HG02610 (cell line): ENCODE measurements around the gene UVSSA.

Experiments used
- ATAC-seq: cut with Tn5 transposase; IDR thresholded peaks from one replicate; pipeline ENCODE4 v1.9.1; 2021; ENCODE audit warnings: mild to moderate bottlenecking, moderate library complexity; ENCODE audit not compliant: unreplicated experiment

UVSSA gene

GRCh38 chr4:1348014-1348513 is 1.1 kb downstream of the UVSSA start:
- no peak for ATAC-seq

GRCh38 chr4:1348746-1349145 is 1.7 kb downstream of the UVSSA start:
- ATAC-seq = no peak

- ATAC-seq = no peak
These were observed 2.6 kb downstream of the UVSSA start for GRCh38 chr4:1349359-1350168.

GRCh38 chr4:1350169-1350520 is 3.1 kb downstream of the UVSSA start:
- no peak for ATAC-seq

- ATAC-seq = peak; percentile 24
These were observed 5.0 kb downstream of the UVSSA start for GRCh38 chr4:1351854-1352566.

GRCh38 chr4:1352567-1352900 is 5.5 kb downstream of the UVSSA start:
- no peak for ATAC-seq

- no peak for ATAC-seq
These were observed 6.4 kb downstream of the UVSSA start for GRCh38 chr4:1353186-1354055.

- ATAC-seq = no peak
These were observed 7.4 kb downstream of the UVSSA start for GRCh38 chr4:1354136-1354982.

GRCh38 chr4:1354983-1355275 is 7.9 kb downstream of the UVSSA start:
- ATAC-seq = no peak

- no peak for ATAC-seq
These were observed 8.4 kb downstream of the UVSSA start for GRCh38 chr4:1355378-1355777.

GRCh38 chr4:1356181-1356998 is 9.4 kb downstream of the UVSSA start:
- no peak for ATAC-seq

GRCh38 chr4:1357356-1358248 is 10.6 kb downstream of the UVSSA start:
- ATAC-seq = no peak

GRCh38 chr4:1358421-1359143 is 11.6 kb downstream of the UVSSA start:
- ATAC-seq = no peak

- ATAC-seq = no peak
These were observed 12.1 kb downstream of the UVSSA start for GRCh38 chr4:1359144-1359501.

GRCh38 chr4:1359976-1360375 is 13.0 kb downstream of the UVSSA start:
- no peak for ATAC-seq

GRCh38 chr4:1360423-1361283 is 13.6 kb downstream of the UVSSA start:
- no peak for ATAC-seq

GRCh38 chr4:1361431-1361830 is 14.4 kb downstream of the UVSSA start:
- no peak for ATAC-seq
